Neural progenitor cell (in vitro differentiated cells): Measurements from ENCODE around the gene KCNMA1. TPM values are rescaled to one million over a fixed set of nuclear protein-coding genes. Genes with fewer than 3 reads are reported as not detected.

Experiments
- DNase-seq: peaks from one replicate; pipeline ENCODE4 v3.0.0-alpha.2; 2016; ENCODE audit warnings: low spot score
- H2AFZ ChIP-seq: fragments of 200-600 bp; sonication (generic); replicated peaks from 2 replicates; pipeline ENCODE4 v1.6.1; 2016; ENCODE audit warnings: antibody characterized with exemption
- H3F3A ChIP-seq: fragments of 200-600 bp; sonication (generic); 2 replicates; pipeline ENCODE4 v1.6.1; 2016; ENCODE audit warnings: antibody characterized with exemption, low read depth
- H3K27ac ChIP-seq: fragments of 200-600 bp; sonication (generic); 2 replicates; pipeline ENCODE4 v1.5.1; 2016; ENCODE audit warnings: mild to moderate bottlenecking
- H3K27me3 ChIP-seq: fragments of 200-600 bp; sonication (generic); 2 replicates; pipeline ENCODE4 v1.6.1; 2016; ENCODE audit warnings: mild to moderate bottlenecking, moderate library complexity
- H3K36me3 ChIP-seq: fragments of 200-600 bp; sonication (generic); 2 replicates; pipeline ENCODE4 v1.5.1; 2016
- H3K4me1 ChIP-seq: fragments of 200-600 bp; sonication (generic); 2 replicates; pipeline ENCODE4 v1.6.1; 2016; ENCODE audit warnings: mixed run types
- H3K4me2 ChIP-seq: fragments of 200-600 bp; sonication (generic); 2 replicates; pipeline ENCODE4 v1.6.1; 2016
- H3K4me3 ChIP-seq: fragments of 200-600 bp; sonication (generic); 2 replicates; pipeline ENCODE4 v1.5.1; 2016
- H3K79me2 ChIP-seq: fragments of 200-600 bp; sonication (generic); 2 replicates; pipeline ENCODE4 v1.6.1; 2016; ENCODE audit warnings: low read depth
- H3K9ac ChIP-seq: fragments of 200-600 bp; sonication (generic); 2 replicates; pipeline ENCODE4 v1.6.1; 2016
- H3K9me3 ChIP-seq: fragments of 200-600 bp; sonication (generic); 2 replicates; pipeline ENCODE4 v1.5.1; 2016; ENCODE audit warnings: low read depth
- H4K20me1 ChIP-seq: fragments of 200-600 bp; sonication (generic); 2 replicates; pipeline ENCODE4 v1.6.1; 2016; ENCODE audit warnings: low read depth
- H3K27ac Mint-ChIP-seq: 3 replicates; pipeline ENCODE4 v1.8.0; 2021; ENCODE audit warnings: mixed read lengths
- H3K27me3 Mint-ChIP-seq: 2 replicates; pipeline ENCODE4 v1.8.0; 2022; ENCODE audit warnings: low read depth, mild to moderate bottlenecking, inconsistent platforms, moderate library complexity, mixed read lengths; ENCODE audit not compliant: insufficient read depth
- H3K36me3 Mint-ChIP-seq: 3 replicates; pipeline ENCODE4 v1.8.0; 2021; ENCODE audit warnings: mixed read lengths
- H3K4me1 Mint-ChIP-seq: 3 replicates; pipeline ENCODE4 v1.8.0; 2021; ENCODE audit warnings: mixed read lengths
- H3K4me3 Mint-ChIP-seq: 3 replicates; pipeline ENCODE4 v1.8.0; 2021; ENCODE audit warnings: mild to moderate bottlenecking, moderate library complexity, mixed read lengths
- H3K9me3 Mint-ChIP-seq: 3 replicates; pipeline ENCODE4 v1.8.0; 2020; ENCODE audit warnings: mixed read lengths
- CTCF ChIP-seq: fragments of 200-600 bp; sonication (generic); IDR thresholded peaks from 2 replicates; pipeline ENCODE4 v1.5.1; 2017; ENCODE audit warnings: antibody characterized with exemption, mild to moderate bottlenecking
- EZH2 ChIP-seq: fragments of 200-600 bp; sonication (generic); IDR thresholded peaks from 2 replicates; pipeline ENCODE4 v1.6.1; 2017; ENCODE audit warnings: antibody characterized with exemption, mild to moderate bottlenecking, moderate library complexity
- EZH2phosphoT487 ChIP-seq: fragments of 200-600 bp; sonication (generic); IDR thresholded peaks from 2 replicates; pipeline ENCODE4 v1.6.1; 2017; ENCODE audit warnings: antibody characterized with exemption
- total RNA-seq: library from RNA; depleted of rRNA; stranded (reverse); fragments of >200 nt; gene quantifications from 2 replicates; pipeline ENCODE4 v1.2.3, GENCODE V29; 2015; ENCODE audit warnings: low replicate concordance

KCNMA1 gene
- total RNA-seq, 1 donor from 2014 or later: 2.4 TPM

GRCh38 chr10:77582710-77583115 lies 54.9 kb downstream of the KCNMA1 start:
- no peaks in the 10 kb centered on the region for H3K36me3 ChIP-seq
- Mint-ChIP-seq H3K4me1 (peaks cover 26% of the 10 kb centered on the region), H3K9me3 (no peaks in the 10 kb centered on the region), H3K27ac (peak overlapping the region; percentile 60), H3K27me3 (peaks cover 8% of the 10 kb centered on the region), H3K4me3 (no peak overlapping the region), H3K36me3 (no peaks in the 10 kb centered on the region)
- no peak overlapping the region for H3K9ac ChIP-seq
- H2AFZ ChIP-seq: no peak overlapping the region
- no peaks in the 10 kb centered on the region for H3K27me3 ChIP-seq
- H3K4me1 ChIP-seq: peaks cover 17% of the 10 kb centered on the region
- H3K9me3 ChIP-seq: no peaks in the 10 kb centered on the region
- no peak overlapping the region for H3K4me2 ChIP-seq
- no peaks in the 10 kb centered on the region for H3K79me2 ChIP-seq
- no peak overlapping the region for H3K27ac ChIP-seq
- TF ChIP-seq CTCF (no peak), EZH2phosphoT487 (no peak), EZH2 (no peak)
- no peak for DNase-seq
- no peaks in the 10 kb centered on the region for H3F3A ChIP-seq
- no peaks in the 10 kb centered on the region for H4K20me1 ChIP-seq
- H3K4me3 ChIP-seq: no peak overlapping the region

GRCh38 chr10:77581738-77582137 lies 55.9 kb downstream of the KCNMA1 start:
- Histone ChIP-seq H4K20me1 (no peaks in the 10 kb centered on the region), H2AFZ (no peak overlapping the region), H3K4me2 (no peak overlapping the region), H3K9ac (no peak overlapping the region), H3K4me3 (no peak overlapping the region), H3K27me3 (no peaks in the 10 kb centered on the region), H3K4me1 (peaks cover 7% of the 10 kb centered on the region), H3K79me2 (no peaks in the 10 kb centered on the region), H3K9me3 (no peaks in the 10 kb centered on the region), H3F3A (no peaks in the 10 kb centered on the region), H3K36me3 (no peaks in the 10 kb centered on the region), H3K27ac (no peak overlapping the region)
- TF ChIP-seq EZH2 (no peak), CTCF (no peak)
- Mint-ChIP-seq H3K4me1 (peaks cover 17% of the 10 kb centered on the region), H3K27ac (no peak overlapping the region), H3K9me3 (no peaks in the 10 kb centered on the region), H3K4me3 (no peak overlapping the region), H3K36me3 (no peaks in the 10 kb centered on the region), H3K27me3 (peaks cover 8% of the 10 kb centered on the region)
- no peak for DNase-seq

GRCh38 chr10:77580482-77580881 lies 57.1 kb downstream of the KCNMA1 start:
- H2AFZ ChIP-seq: no peak overlapping the region
- H3K4me2 ChIP-seq: no peak overlapping the region
- no peaks in the 10 kb centered on the region for H3K79me2 ChIP-seq
- H3K36me3 ChIP-seq: no peaks in the 10 kb centered on the region
- H3K36me3 Mint-ChIP-seq: no peaks in the 10 kb centered on the region
- DNase-seq: no peak
- H3K27ac Mint-ChIP-seq: no peak overlapping the region
- H3K4me1 ChIP-seq: peaks cover 7% of the 10 kb centered on the region
- peaks cover 8% of the 10 kb centered on the region for H3K27me3 Mint-ChIP-seq
- peaks cover 6% of the 10 kb centered on the region for H3K4me1 Mint-ChIP-seq
- no peaks in the 10 kb centered on the region for H3F3A ChIP-seq
- no peaks in the 10 kb centered on the region for H3K27me3 ChIP-seq
- H4K20me1 ChIP-seq: no peaks in the 10 kb centered on the region
- H3K27ac ChIP-seq: no peak overlapping the region
- no peaks in the 10 kb centered on the region for H3K9me3 ChIP-seq
- TF ChIP-seq EZH2 (no peak), CTCF (no peak), EZH2phosphoT487 (no peak)
- H3K9me3 Mint-ChIP-seq: no peaks in the 10 kb centered on the region
- H3K9ac ChIP-seq: no peak overlapping the region
- H3K4me3 Mint-ChIP-seq: no peak overlapping the region
- H3K4me3 ChIP-seq: no peak overlapping the region
